ENCODE measurements around the gene OLAH. TPM values are rescaled to one million over a fixed set of nuclear protein-coding genes. Genes with fewer than 3 reads are reported as not detected.

Gene OLAH
- total RNA-seq, 3 donors from 2014 or later (not counting 1 experiment from before 2014, with no cell fraction given), result not detected

DNA sequence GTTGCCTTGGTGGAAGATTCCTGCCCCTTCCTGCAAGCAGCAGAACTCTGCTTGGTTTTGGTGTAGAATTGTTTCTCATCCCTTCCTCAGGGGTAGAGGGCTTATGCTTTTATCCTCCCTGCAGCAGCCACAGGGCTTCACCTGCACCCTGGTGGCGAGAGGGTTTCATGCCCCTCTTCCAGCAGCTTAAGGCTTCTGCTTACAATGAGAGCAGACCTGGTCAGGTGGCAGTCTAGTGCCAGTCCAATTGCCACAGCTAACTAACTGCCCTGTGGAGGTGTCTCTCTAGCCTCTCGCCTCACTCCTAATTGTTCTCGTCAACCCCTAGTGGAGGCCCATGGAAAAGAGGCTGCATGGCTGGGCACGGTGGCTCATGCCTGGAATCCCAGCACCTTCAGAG, 25.5 kb downstream of the OLAH start:
- Mint-ChIP-seq H3K36me3 (peaks cover 6% of the 10 kb centered on the region), H3K4me3 (no peak overlapping the region), H3K4me1 (no peaks in the 10 kb centered on the region), H3K27me3 (ENCODE audit: low read depth in 2 of 2) (peaks cover 9 to 18% of the 10 kb centered on the region in 2 donors), H3K27ac (no peak overlapping the region), H3K9me3 (no peaks in the 10 kb centered on the region)
- H3K36me3 ChIP-seq (ENCODE audit: control insufficient read depth, insufficient read depth, low read length), result no peaks in the 10 kb centered on the region
- 84% methylated on average over 4 of the region's 4 CpGs for WGBS (ENCODE audit: insufficient coverage)
- H3K9me3 ChIP-seq (ENCODE audit: control insufficient read depth, insufficient read depth, low read length), result no peaks in the 10 kb centered on the region
- TF ChIP-seq CTCF (IDR thresholded peaks at IDR 0.05), result no peak
- no peaks in the 10 kb centered on the region for H3K4me1 ChIP-seq (ENCODE audit: control insufficient read depth, insufficient read depth, low read length)
- H3K27me3 ChIP-seq (ENCODE audit: control insufficient read depth, insufficient read depth, low read length), result no peaks in the 10 kb centered on the region
- H3K27ac ChIP-seq (ENCODE audit: low read length), result no peak overlapping the region
- no peak overlapping the region for H3K4me3 ChIP-seq (ENCODE audit: low read length)
- DNase-seq (no peak), ATAC-seq (peak in 1 of 3 donors; percentile 10)
- intact Hi-C loops (cut with micrococcal nuclease), result no loop called here

DNA sequence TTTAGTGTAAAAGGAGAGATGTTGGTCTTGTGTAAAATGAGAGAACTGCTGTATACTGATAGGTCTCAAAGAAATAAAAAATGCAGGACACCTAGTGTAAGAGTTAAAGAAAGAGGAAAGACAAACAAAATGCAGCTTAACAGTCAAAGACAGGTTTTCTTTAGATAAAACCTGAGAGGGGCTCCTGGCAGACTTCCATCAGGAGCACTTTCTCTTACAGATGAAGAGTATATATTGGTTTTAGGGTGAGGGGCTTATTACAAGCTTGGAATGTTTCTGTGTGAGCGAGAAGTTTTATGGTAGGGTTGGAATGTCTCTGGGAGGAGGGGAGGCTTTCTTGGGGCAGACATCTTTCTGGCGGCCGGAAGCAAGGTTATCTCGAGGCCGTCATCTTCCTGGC, 28.6 kb downstream of the OLAH start:
- Histone ChIP-seq H3K4me3 (ENCODE audit: low read length) (no peak overlapping the region), H3K36me3 (ENCODE audit: control insufficient read depth, insufficient read depth, low read length) (no peaks in the 10 kb centered on the region), H3K4me1 (ENCODE audit: control insufficient read depth, insufficient read depth, low read length) (no peaks in the 10 kb centered on the region), H3K27ac (ENCODE audit: low read length) (no peak overlapping the region), H3K27me3 (ENCODE audit: control insufficient read depth, insufficient read depth, low read length) (no peaks in the 10 kb centered on the region), H3K9me3 (ENCODE audit: control insufficient read depth, insufficient read depth, low read length) (no peaks in the 10 kb centered on the region)
- DNase-seq (no peak), ATAC-seq (no peak)
- Mint-ChIP-seq H3K36me3 (no peaks in the 10 kb centered on the region), H3K27ac (no peak overlapping the region), H3K27me3 (ENCODE audit: low read depth in 2 of 2) (peaks cover 4 to 7% of the 10 kb centered on the region in 2 donors), H3K4me1 (no peaks in the 10 kb centered on the region), H3K4me3 (no peak overlapping the region), H3K9me3 (no peaks in the 10 kb centered on the region)
- intact Hi-C loops (cut with micrococcal nuclease), result no loop called here
- no peak for TF ChIP-seq CTCF (IDR thresholded peaks at IDR 0.05)
- WGBS (ENCODE audit: insufficient coverage), result 99% methylated on average over 5 of the region's 5 CpGs

DNA sequence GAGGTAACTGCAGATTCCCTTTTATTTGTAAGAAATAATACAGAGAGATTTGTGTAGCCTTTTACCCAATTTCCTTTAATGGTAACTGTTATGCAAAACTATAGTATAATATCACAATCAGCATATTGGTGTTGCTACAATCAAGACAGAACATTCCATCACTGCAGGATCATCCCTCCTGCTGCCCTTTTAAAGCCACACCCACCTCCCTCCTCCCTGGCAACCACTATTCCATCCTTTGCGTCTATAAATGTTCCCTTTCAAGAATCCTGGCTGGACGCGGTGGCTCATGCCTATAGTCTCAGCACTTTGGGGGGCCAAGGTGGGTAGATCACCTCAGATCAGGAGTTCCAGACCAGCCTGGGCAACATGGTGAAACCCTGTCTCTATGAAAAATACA, 31.7 kb downstream of the OLAH start:
- H3K4me1 Mint-ChIP-seq, result no peaks in the 10 kb centered on the region
- no peaks in the 10 kb centered on the region for H3K4me1 ChIP-seq (ENCODE audit: control insufficient read depth, insufficient read depth, low read length)
- H3K27me3 Mint-ChIP-seq (ENCODE audit: low read depth in 2 of 2), result no peaks in the 10 kb centered on the region
- no peaks in the 10 kb centered on the region for H3K9me3 Mint-ChIP-seq
- ATAC-seq, result no peak
- H3K36me3 Mint-ChIP-seq, result no peaks in the 10 kb centered on the region
- intact Hi-C loops (cut with micrococcal nuclease), result no loop called here
- no peak for DNase-seq
- 95% methylated on average over 3 of the region's 3 CpGs for WGBS (ENCODE audit: insufficient coverage)
- H3K36me3 ChIP-seq (ENCODE audit: control insufficient read depth, insufficient read depth, low read length), result no peaks in the 10 kb centered on the region
- H3K9me3 ChIP-seq (ENCODE audit: control insufficient read depth, insufficient read depth, low read length), result no peaks in the 10 kb centered on the region
- H3K27ac ChIP-seq (ENCODE audit: low read length), result no peak overlapping the region
- TF ChIP-seq CTCF (IDR thresholded peaks at IDR 0.05), result no peak
- H3K27ac Mint-ChIP-seq, result no peak overlapping the region
- H3K4me3 ChIP-seq (ENCODE audit: low read length), result no peak overlapping the region
- H3K4me3 Mint-ChIP-seq, result no peak overlapping the region
- no peaks in the 10 kb centered on the region for H3K27me3 ChIP-seq (ENCODE audit: control insufficient read depth, insufficient read depth, low read length)

DNA sequence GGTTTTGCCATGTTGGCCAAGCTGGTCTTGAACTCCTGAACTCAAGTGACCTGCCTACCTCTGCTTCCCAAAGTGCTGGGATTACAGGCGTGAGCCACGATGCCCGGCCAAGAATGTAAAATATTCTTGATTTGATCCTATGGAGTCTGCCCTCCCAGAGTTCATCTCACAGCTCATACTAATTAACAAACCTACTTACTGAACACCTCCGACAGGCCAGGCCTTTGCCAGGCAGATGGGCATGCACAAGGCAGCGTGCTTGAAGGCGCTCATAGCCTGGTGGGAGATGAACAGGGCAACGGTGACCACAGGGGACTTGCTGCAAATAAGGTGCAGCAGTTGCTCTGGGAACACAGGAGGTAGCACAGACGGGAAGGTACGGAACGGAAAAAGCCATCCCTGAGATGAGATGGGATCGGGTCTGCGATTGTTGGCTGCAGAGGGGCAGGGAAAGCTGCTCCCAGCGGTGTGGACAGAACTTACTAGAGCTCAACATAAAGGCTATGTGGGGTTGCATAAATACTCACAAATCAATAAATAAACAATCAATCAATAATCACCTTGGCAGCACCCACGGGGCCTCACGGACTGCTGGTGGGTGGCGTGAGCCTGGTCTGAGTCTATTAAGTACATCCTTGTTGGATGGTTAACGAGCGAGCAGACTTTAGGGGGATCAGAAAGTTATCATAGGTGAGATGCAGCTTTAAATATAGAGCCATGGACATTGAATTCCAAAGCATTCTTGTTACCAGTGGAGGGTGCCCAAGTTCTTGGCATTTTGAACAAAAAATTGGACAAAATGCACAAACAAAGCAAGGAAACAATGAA, 40.1 kb downstream of the OLAH start:
- WGBS (ENCODE audit: insufficient coverage), result 91% methylated on average over 18 of the region's 18 CpGs
- Mint-ChIP-seq H3K9me3 (no peaks in the 10 kb centered on the region), H3K4me1 (peaks cover 0 to 10% of the 10 kb centered on the region in 2 donors), H3K27ac (no peak overlapping the region), H3K4me3 (peak overlapping the region; percentile 26), H3K27me3 (ENCODE audit: low read depth in 2 of 2) (no peaks in the 10 kb centered on the region), H3K36me3 (no peaks in the 10 kb centered on the region)
- H3K27me3 ChIP-seq (ENCODE audit: control insufficient read depth, insufficient read depth, low read length), result no peaks in the 10 kb centered on the region
- no peak overlapping the region for H3K27ac ChIP-seq (ENCODE audit: low read length)
- intact Hi-C loops (cut with micrococcal nuclease), result no loop called here
- H3K4me1 ChIP-seq (ENCODE audit: control insufficient read depth, insufficient read depth, low read length), result peaks cover 8% of the 10 kb centered on the region
- H3K9me3 ChIP-seq (ENCODE audit: control insufficient read depth, insufficient read depth, low read length), result no peaks in the 10 kb centered on the region
- DNase-seq, result no peak
- H3K36me3 ChIP-seq (ENCODE audit: control insufficient read depth, insufficient read depth, low read length), result no peaks in the 10 kb centered on the region
- no peak for ATAC-seq
- TF ChIP-seq CTCF (IDR thresholded peaks at IDR 0.05), result no peak
- H3K4me3 ChIP-seq (ENCODE audit: low read length), result no peak overlapping the region

All from natural killer cell (primary cell).